Common myeloid progenitor, CD34-positive (primary cell): Measurements from ENCODE around the gene MCM10.

Experiments
- CTCF ChIA-PET: fragments of 350-600 bp; sonication (Branson Sonifier 250); formaldehyde crosslinking; loops from one replicate; lab custom pipeline; 2021; ENCODE audit warnings: antibody characterized with exemption; lab: Charles Lee
- POLR2A ChIA-PET: fragments of 350-600 bp; sonication (Branson Sonifier 250); formaldehyde crosslinking; loops from one replicate; lab custom pipeline; 2021; ENCODE audit warnings: antibody characterized with exemption; lab: Charles Lee
- DNase-seq, 3 donors: peaks; one replicate each; pipeline versions ENCODE4 v3.0.0 to v3.0.0-alpha.2; 2013
- H3K27ac ChIP-seq, 2 experiments: 1 replicate in 1 of 2; 2 replicates in 1 of 2; pipeline ENCODE4 v1.7.0; 2013; ENCODE audit warnings: inconsistent platforms in 2 of 2, low read length in 2 of 2, mild to moderate bottlenecking in 2 of 2, low read depth in 1 of 2, moderate library complexity in 1 of 2; ENCODE audit not compliant: severe bottlenecking in 2 of 2, insufficient read depth in 1 of 2, poor library complexity in 1 of 2
- H3K27me3 ChIP-seq, 5 experiments: replicated peaks in 2 of 5; 1 replicate in 3 of 5; 2 replicates in 2 of 5; pipeline versions ENCODE4 v1.6.1 to v1.7.0; 2013; ENCODE audit warnings: low read length in 4 of 5, mild to moderate bottlenecking in 2 of 5, moderate library complexity in 2 of 5, inconsistent platforms in 1 of 5; ENCODE audit not compliant: insufficient read depth in 5 of 5, control insufficient read depth in 4 of 5
- H3K36me3 ChIP-seq, 4 experiments: 1 replicate in 2 of 4; 2 replicates in 2 of 4; pipeline versions ENCODE4 v1.6.1 to v1.7.0; 2013; ENCODE audit warnings: low read length in 3 of 4, control low read depth in 1 of 4, mild to moderate bottlenecking in 1 of 4; ENCODE audit not compliant: control insufficient read depth in 4 of 4, insufficient read depth in 4 of 4
- H3K4me1 ChIP-seq, 4 experiments: 1 replicate in 3 of 4; 2 replicates in 1 of 4; pipeline versions ENCODE4 v1.6.1 to v1.7.1; 2013; ENCODE audit warnings: low read length in 3 of 4, mild to moderate bottlenecking in 3 of 4, control low read depth in 1 of 4, inconsistent platforms in 1 of 4, moderate library complexity in 1 of 4; ENCODE audit not compliant: control insufficient read depth in 4 of 4, insufficient read depth in 4 of 4; ENCODE audit errors: control extremely low read depth in 1 of 4
- H3K4me3 ChIP-seq, 7 experiments: 1 replicate in 4 of 7; 2 replicates in 3 of 7; pipeline versions ENCODE4 v1.5.1 to v1.7.0; 2013; ENCODE audit warnings: mild to moderate bottlenecking in 7 of 7, low read length in 6 of 7, moderate library complexity in 6 of 7, inconsistent platforms in 2 of 7, low read depth in 2 of 7, control low read depth in 1 of 7; ENCODE audit not compliant: insufficient read depth in 4 of 7, control insufficient read depth in 1 of 7; ENCODE audit errors: extremely low read depth in 1 of 7
- H3K9me3 ChIP-seq, 5 experiments: 1 replicate in 4 of 5; 2 replicates in 1 of 5; pipeline versions ENCODE4 v1.6.1 to v1.7.1; 2013; ENCODE audit warnings: low read length in 4 of 5, mild to moderate bottlenecking in 2 of 5, inconsistent platforms in 1 of 5, low read depth in 1 of 5, moderate library complexity in 1 of 5; ENCODE audit not compliant: control insufficient read depth in 4 of 5, insufficient read depth in 2 of 5; ENCODE audit errors: control extremely low read depth in 1 of 5
- WGBS: methylation state at CpG from one replicate; pipeline ENCODE4 v1.1.5; 2013; ENCODE audit not compliant: insufficient coverage; 5-methylcytosine and 5-hydroxymethylcytosine counted together

MCM10 gene

GRCh38 chr10:13224210-13224995, 63.0 kb downstream of the MCM10 start:
- H3K9me3 ChIP-seq, result peaks cover 0 to 4% (median 0%) of the 10 kb centered on the region in 5 experiments
- 99% methylated on average over 8 of the region's 11 CpGs for WGBS
- H3K27me3 ChIP-seq, result no peaks in the 10 kb centered on the region
- H3K27ac ChIP-seq, result no peak overlapping the region
- H3K4me3 ChIP-seq, result no peak overlapping the region
- no peaks in the 10 kb centered on the region for H3K36me3 ChIP-seq
- DNase-seq, result no peak
- H3K4me1 ChIP-seq, result no peaks in the 10 kb centered on the region
- CTCF ChIA-PET, result interaction anchor here (1.2 kb wide), 1 partner anchor 18 kb away, joined by 3 read pairs; no protein-coding TSS in a partner anchor
- POLR2A ChIA-PET, result interaction anchor here (0.5 to 0.7 kb wide), 2 partner anchors 39 to 351 kb away, joined by 3 read pairs; no protein-coding TSS in a partner anchor

GRCh38 chr10:13225601-13226000, 64.2 kb downstream of the MCM10 start:
- DNase-seq, result no peak
- H3K4me3 ChIP-seq, result no peak overlapping the region
- CTCF ChIA-PET, result no interaction called here
- H3K4me1 ChIP-seq, result no peaks in the 10 kb centered on the region
- H3K27ac ChIP-seq, result no peak overlapping the region
- POLR2A ChIA-PET, result no interaction called here
- H3K36me3 ChIP-seq, result no peaks in the 10 kb centered on the region
- 94% methylated on average over 7 of the region's 8 CpGs for WGBS
- no peaks in the 10 kb centered on the region for H3K27me3 ChIP-seq
- H3K9me3 ChIP-seq, result no peaks in the 10 kb centered on the region

GRCh38 chr10:13227031-13227430, 65.7 kb downstream of the MCM10 start:
- WGBS, result 93% methylated on average over 5 of the region's 5 CpGs
- H3K27ac ChIP-seq, result no peak overlapping the region
- no peak for DNase-seq
- no peaks in the 10 kb centered on the region for H3K4me1 ChIP-seq
- ChIA-PET POLR2A (no interaction called here), CTCF (interaction anchor here (1.2 kb wide), 1 partner anchor 8 kb away, joined by 3 read pairs; no protein-coding TSS in a partner anchor)
- H3K4me3 ChIP-seq, result no peak overlapping the region
- H3K27me3 ChIP-seq, result no peaks in the 10 kb centered on the region
- no peaks in the 10 kb centered on the region for H3K9me3 ChIP-seq
- H3K36me3 ChIP-seq, result no peaks in the 10 kb centered on the region

GRCh38 chr10:13231190-13231589, 69.8 kb downstream of the MCM10 start:
- no peak for DNase-seq
- CTCF ChIA-PET, result interaction anchor here (1.3 kb wide), 1 partner anchor 46 kb away, joined by 3 read pairs; no protein-coding TSS in a partner anchor
- POLR2A ChIA-PET, result no interaction called here
- no peak overlapping the region for H3K27ac ChIP-seq
- H3K27me3 ChIP-seq, result no peaks in the 10 kb centered on the region
- no peak overlapping the region for H3K4me3 ChIP-seq
- WGBS, result 95% methylated on average over 9 of the region's 9 CpGs
- no peaks in the 10 kb centered on the region for H3K4me1 ChIP-seq
- H3K9me3 ChIP-seq, result no peaks in the 10 kb centered on the region
- H3K36me3 ChIP-seq, result no peaks in the 10 kb centered on the region

- Histone ChIP-seq H3K9me3 (no peaks in the 10 kb centered on the region), H3K4me1 (no peaks in the 10 kb centered on the region), H3K36me3 (no peaks in the 10 kb centered on the region), H3K27ac (no peak overlapping the region), H3K27me3 (no peaks in the 10 kb centered on the region), H3K4me3 (no peak overlapping the region)
- 97% methylated on average over 6 of the region's 6 CpGs for WGBS
- POLR2A ChIA-PET, result no interaction called here
- CTCF ChIA-PET, result interaction anchor here (1.3 kb wide), 1 partner anchor 46 kb away, joined by 3 read pairs; no protein-coding TSS in a partner anchor
- DNase-seq, result no peak
These were observed 70.5 kb downstream of the MCM10 start for GRCh38 chr10:13231808-13232207.

GRCh38 chr10:13233358-13233757, 72.0 kb downstream of the MCM10 start:
- 75% methylated on average over 10 of the region's 14 CpGs for WGBS
- H3K4me3 ChIP-seq, result no peak overlapping the region
- POLR2A ChIA-PET, result no interaction called here
- no peaks in the 10 kb centered on the region for H3K9me3 ChIP-seq
- CTCF ChIA-PET, result no interaction called here
- DNase-seq, result no peak
- no peaks in the 10 kb centered on the region for H3K4me1 ChIP-seq
- H3K27ac ChIP-seq, result no peak overlapping the region
- H3K36me3 ChIP-seq, result no peaks in the 10 kb centered on the region
- H3K27me3 ChIP-seq, result no peaks in the 10 kb centered on the region

- no peak for DNase-seq
- Histone ChIP-seq H3K9me3 (no peaks in the 10 kb centered on the region), H3K27ac (no peak within 1 kb of the TSS), H3K27me3 (no peaks in the 10 kb centered on the region), H3K4me1 (no peaks in the 10 kb centered on the region), H3K36me3 (no peaks in the 10 kb centered on the region), H3K4me3 (no peak within 1 kb of the TSS)
- ChIA-PET CTCF (no interaction called here), POLR2A (no interaction called here)
- 82% methylated on average over 6 of the region's 10 CpGs for WGBS
These were observed 72.8 kb downstream of the MCM10 start, which contains the start of gene UCMA for GRCh38 chr10:13234172-13234571. UCMA (minus strand) TSS chr10:13234374; CDS start chr10:13234258, 116 bp downstream.
